ENCODE data around the gene DESI1. TPM values are rescaled to one million over a fixed set of nuclear protein-coding genes. Genes with fewer than 3 reads are reported as not detected.
"Not testable (repeated sequence)": the region's sequence is repeated elsewhere in the genome, so short reads cannot be mapped to it uniquely, and the experiment has no call there.

Gene DESI1
- total RNA-seq, 1 experiment from 2014 or later = 38.2 TPM

- Mint-ChIP-seq H3K36me3 (ENCODE audit: insufficient read depth, unreplicated experiment) (no peaks in the 10 kb centered on the region), H3K27ac (ENCODE audit: unreplicated experiment) (no peak overlapping the region), H3K27me3 (ENCODE audit: insufficient read depth, unreplicated experiment) (no peaks in the 10 kb centered on the region), H3K9me3 (ENCODE audit: unreplicated experiment) (peaks cover 10% of the 10 kb centered on the region), H3K4me3 (ENCODE audit: unreplicated experiment) (no peak overlapping the region), H3K4me1 (ENCODE audit: low read depth, unreplicated experiment) (no peaks in the 10 kb centered on the region)
- no peak for DNase-seq
- no peak for TF ChIP-seq CTCF (IDR thresholded peaks at IDR 0.05; ENCODE audit: insufficient read depth in 1 of 2, low read depth in 1 of 2, low read length in 1 of 2, severe bottlenecking in 1 of 2, unreplicated experiment in 1 of 2)
- H3K9me3 ChIP-seq = no peaks in the 10 kb centered on the region
- no peaks in the 10 kb centered on the region for H3K36me3 ChIP-seq (ENCODE audit: control insufficient read depth, insufficient read depth, low read length)
- ChIA-PET CTCF (interaction anchor here (0.6 to 1.1 kb wide), 2 partner anchors 10 to 16 kb away, joined by 3 to 6 read pairs; partner anchors contain the start of gene PMM1), POLR2A (no interaction called here)
- intact Hi-C loops (cut with micrococcal nuclease; ENCODE audit: unreplicated experiment) = no loop called here
- H3K27me3 ChIP-seq (replicated peaks; ENCODE audit: control insufficient read depth, insufficient read depth, low read length) = no peaks in the 10 kb centered on the region
- H3K4me1 ChIP-seq = no peaks in the 10 kb centered on the region
- no TSS peak for BruUV-seq (replicated peaks)
- H3K4me3 ChIP-seq (ENCODE audit: low read depth, low read length) = no peak overlapping the region
These were observed 47.2 kb downstream of the DESI1 start for GRCh38 chr22:41573677-41574076.

- H3K4me1 Mint-ChIP-seq (ENCODE audit: low read depth, unreplicated experiment); H3K9me3 ChIP-seq; H3K27ac Mint-ChIP-seq (ENCODE audit: unreplicated experiment); H3K36me3 ChIP-seq (ENCODE audit: control insufficient read depth, insufficient read depth, low read length); H3K4me1 ChIP-seq; BruUV-seq (replicated peaks); H3K27me3 ChIP-seq (replicated peaks; ENCODE audit: control insufficient read depth, insufficient read depth, low read length); H3K9me3 Mint-ChIP-seq (ENCODE audit: unreplicated experiment); H3K4me3 ChIP-seq (ENCODE audit: low read depth, low read length); H3K36me3 Mint-ChIP-seq (ENCODE audit: insufficient read depth, unreplicated experiment); intact Hi-C loops (cut with micrococcal nuclease; ENCODE audit: unreplicated experiment); H3K27me3 Mint-ChIP-seq (ENCODE audit: insufficient read depth, unreplicated experiment); H3K4me3 Mint-ChIP-seq (ENCODE audit: unreplicated experiment); DNase-seq; POLR2A ChIA-PET: not testable (repeated sequence)
- CTCF ChIA-PET = interaction anchor here (1.1 kb wide), 1 partner anchor 17 kb away, joined by 6 read pairs; the partner anchor contains the start of gene PMM1
These were observed 48.5 kb downstream of the DESI1 start for GRCh38 chr22:41572305-41572704.

- Mint-ChIP-seq H3K9me3 (ENCODE audit: unreplicated experiment) (peaks cover 10% of the 10 kb centered on the region), H3K4me1 (ENCODE audit: low read depth, unreplicated experiment) (no peaks in the 10 kb centered on the region), H3K36me3 (ENCODE audit: insufficient read depth, unreplicated experiment) (no peaks in the 10 kb centered on the region), H3K27me3 (ENCODE audit: insufficient read depth, unreplicated experiment) (no peaks in the 10 kb centered on the region), H3K27ac (ENCODE audit: unreplicated experiment) (no peak overlapping the region), H3K4me3 (ENCODE audit: unreplicated experiment) (no peak overlapping the region)
- intact Hi-C loops (cut with micrococcal nuclease; ENCODE audit: unreplicated experiment) = no loop called here
- Histone ChIP-seq H3K36me3 (ENCODE audit: control insufficient read depth, insufficient read depth, low read length) (no peaks in the 10 kb centered on the region), H3K4me1 (no peaks in the 10 kb centered on the region), H3K9me3 (no peaks in the 10 kb centered on the region), H3K4me3 (ENCODE audit: low read depth, low read length) (no peak overlapping the region), H3K27me3 (replicated peaks; ENCODE audit: control insufficient read depth, insufficient read depth, low read length) (no peaks in the 10 kb centered on the region)
- DNase-seq = no peak
- no TSS peak for BruUV-seq (replicated peaks)
- TF ChIP-seq CTCF (IDR thresholded peaks at IDR 0.05; ENCODE audit: insufficient read depth in 1 of 2, low read depth in 1 of 2, low read length in 1 of 2, severe bottlenecking in 1 of 2, unreplicated experiment in 1 of 2) = no peak
- POLR2A ChIA-PET = no interaction called here
- CTCF ChIA-PET = no interaction called here
These were observed 49.1 kb downstream of the DESI1 start for GRCh38 chr22:41571786-41572185.

- no peak for DNase-seq
- Mint-ChIP-seq H3K27me3 (ENCODE audit: insufficient read depth, unreplicated experiment) (no peaks in the 10 kb centered on the region), H3K36me3 (ENCODE audit: insufficient read depth, unreplicated experiment) (no peaks in the 10 kb centered on the region), H3K9me3 (ENCODE audit: unreplicated experiment) (peaks cover 10% of the 10 kb centered on the region), H3K27ac (ENCODE audit: unreplicated experiment) (no peak overlapping the region), H3K4me1 (ENCODE audit: low read depth, unreplicated experiment) (no peaks in the 10 kb centered on the region), H3K4me3 (ENCODE audit: unreplicated experiment) (no peak overlapping the region)
- H3K27me3 ChIP-seq (replicated peaks; ENCODE audit: control insufficient read depth, insufficient read depth, low read length) = no peaks in the 10 kb centered on the region
- BruUV-seq (replicated peaks) = no TSS peak
- peaks cover 5% of the 10 kb centered on the region; the same call in 1 of the 2 replicates for H3K4me1 ChIP-seq
- ChIA-PET POLR2A (interaction anchor here (0.6 kb wide), 1 partner anchor 273 kb away, joined by 6 read pairs; no protein-coding TSS in a partner anchor), CTCF (no interaction called here)
- no peak overlapping the region for H3K4me3 ChIP-seq (ENCODE audit: low read depth, low read length)
- no peaks in the 10 kb centered on the region for H3K9me3 ChIP-seq
- intact Hi-C loops (cut with micrococcal nuclease; ENCODE audit: unreplicated experiment) = no loop called here
- no peaks in the 10 kb centered on the region for H3K36me3 ChIP-seq (ENCODE audit: control insufficient read depth, insufficient read depth, low read length)
- TF ChIP-seq CTCF (IDR thresholded peaks at IDR 0.05; ENCODE audit: insufficient read depth in 1 of 2, low read depth in 1 of 2, low read length in 1 of 2, severe bottlenecking in 1 of 2, unreplicated experiment in 1 of 2) = no peak
These were observed 50.6 kb downstream of the DESI1 start for GRCh38 chr22:41570221-41570620.
